Skeletal muscle tissue (tissue), 4 donors: ENCODE measurements around the gene DHFR. TPM values are rescaled to one million over a fixed set of nuclear protein-coding genes. Genes with fewer than 3 reads are reported as not detected.

Source experiments
- H3K27ac ChIP-seq: one replicate; pipeline ENCODE4 v1.7.0; 2013; ENCODE audit warnings: mild to moderate bottlenecking, low read depth, low read length, inconsistent platforms
- H3K27me3 ChIP-seq, 3 donors: one replicate each; pipeline ENCODE4 v1.7.0; 2013; ENCODE audit warnings: low read length in 3 of 3; ENCODE audit not compliant: control insufficient read depth in 3 of 3, insufficient read depth in 3 of 3
- H3K36me3 ChIP-seq, 3 donors: one replicate each; pipeline ENCODE4 v1.7.0; 2013; ENCODE audit warnings: low read length in 3 of 3; ENCODE audit not compliant: control insufficient read depth in 3 of 3, insufficient read depth in 3 of 3
- H3K4me1 ChIP-seq, 3 donors: one replicate each; pipeline ENCODE4 v1.7.0; 2013; ENCODE audit warnings: low read length in 3 of 3, mild to moderate bottlenecking in 3 of 3; ENCODE audit not compliant: control insufficient read depth in 3 of 3, insufficient read depth in 3 of 3
- H3K4me3 ChIP-seq, 3 donors: one replicate each; pipeline ENCODE4 v1.7.0; 2013; ENCODE audit warnings: low read length in 3 of 3
- H3K9ac ChIP-seq, 3 donors: one replicate each; pipeline ENCODE4 v1.7.0; 2013; ENCODE audit warnings: low read length in 3 of 3, mild to moderate bottlenecking in 3 of 3, moderate library complexity in 2 of 3, low read depth in 1 of 3
- H3K9me3 ChIP-seq, 3 donors: one replicate each; pipeline ENCODE4 v1.7.0; 2013; ENCODE audit warnings: low read length in 3 of 3; ENCODE audit not compliant: control insufficient read depth in 3 of 3
- total RNA-seq: library from RNA; depleted of rRNA; stranded (reverse); fragments of >200 nt; gene quantifications from one replicate; pipeline ENCODE4 v1.2.3, GENCODE V29; 2014
- donor health status: Osteomylitis.

The DHFR gene
- total RNA-seq, 1 donor from 2014 or later = 13.0 TPM

DNA sequence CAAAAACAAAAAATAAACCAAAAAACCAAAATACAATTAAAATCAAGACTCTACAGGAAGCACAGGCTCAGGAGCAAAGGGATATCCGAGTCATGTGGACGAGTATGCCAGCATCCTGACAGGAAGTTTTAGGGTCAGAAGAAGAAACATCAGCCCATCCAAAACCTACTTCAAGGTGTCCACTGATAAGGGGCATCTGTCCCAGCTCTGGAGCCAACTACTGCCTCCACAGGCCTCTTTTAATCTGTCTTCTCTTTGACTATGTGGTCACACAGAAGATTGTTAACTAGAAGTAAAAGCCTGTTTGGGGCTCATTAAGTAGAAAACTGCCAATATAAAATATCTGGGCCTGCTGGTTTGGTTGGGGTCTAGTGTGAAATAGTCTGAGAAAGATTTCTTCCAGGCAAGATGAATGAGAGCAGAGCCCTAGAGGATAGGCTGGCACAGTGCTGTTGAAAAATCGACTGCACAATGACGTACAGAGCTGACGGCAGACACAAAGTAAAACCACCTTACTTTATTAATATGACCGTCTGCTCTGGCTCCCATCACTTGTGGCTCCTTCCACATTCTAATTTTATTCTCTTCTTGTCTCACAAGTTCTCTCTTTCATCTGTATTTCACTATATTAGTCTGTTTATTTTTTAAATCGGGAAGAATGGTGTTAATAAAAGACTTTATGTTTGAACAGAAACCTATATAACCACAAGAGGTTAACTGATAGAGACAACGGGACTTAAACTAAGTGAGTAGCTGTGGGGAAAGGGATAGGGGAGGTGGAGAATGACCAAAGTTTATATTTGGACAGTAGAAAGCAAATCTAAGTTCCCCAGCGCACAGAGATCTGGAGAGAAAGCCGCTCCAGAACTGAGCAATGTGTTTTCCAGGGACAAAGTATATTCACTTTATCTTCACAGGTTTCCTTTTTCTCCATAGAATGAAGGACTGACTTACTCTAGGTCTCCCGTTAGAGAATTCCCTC, 23.2 kb downstream of the DHFR start:
- Histone ChIP-seq H3K9ac (no peak overlapping the region), H3K27me3 (no peaks in the 10 kb centered on the region), H3K27ac (no peak overlapping the region), H3K4me1 (no peaks in the 10 kb centered on the region), H3K36me3 (peaks cover 2 to 18% (median 5%) of the 10 kb centered on the region in 3 donors), H3K4me3 (no peak overlapping the region), H3K9me3 (no peaks in the 10 kb centered on the region)

DNA sequence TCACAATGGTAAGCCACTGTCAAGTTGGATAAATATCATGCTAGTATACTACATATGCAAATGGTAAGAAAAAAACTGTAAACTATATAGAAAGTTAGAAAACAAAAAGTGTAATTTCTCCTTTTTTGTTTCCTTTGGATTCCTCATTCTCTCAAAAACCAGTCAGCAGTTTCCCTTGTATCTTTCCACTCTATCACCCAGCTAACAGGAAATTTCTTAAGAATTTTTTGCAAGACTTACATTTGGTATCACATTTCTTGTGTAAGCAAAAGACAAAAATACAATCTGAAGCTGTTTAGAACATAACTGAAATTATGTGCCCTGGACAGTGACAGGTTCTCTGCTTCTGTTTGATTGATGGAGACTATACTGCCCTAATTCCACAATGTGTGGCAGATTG, 25.5 kb downstream of the DHFR start:
- peaks cover 0 to 18% (median 5%) of the 10 kb centered on the region in 3 donors for H3K36me3 ChIP-seq
- no peaks in the 10 kb centered on the region for H3K27me3 ChIP-seq
- H3K4me1 ChIP-seq = no peaks in the 10 kb centered on the region
- no peak overlapping the region for H3K4me3 ChIP-seq
- no peaks in the 10 kb centered on the region for H3K9me3 ChIP-seq
- no peak overlapping the region for H3K27ac ChIP-seq
- H3K9ac ChIP-seq = no peak overlapping the region

GRCh38 chr5:80625230-80625629, 29.6 kb downstream of the DHFR start:
- no peaks in the 10 kb centered on the region for H3K27me3 ChIP-seq
- no peak overlapping the region for H3K4me3 ChIP-seq
- H3K4me1 ChIP-seq = no peaks in the 10 kb centered on the region

DNA sequence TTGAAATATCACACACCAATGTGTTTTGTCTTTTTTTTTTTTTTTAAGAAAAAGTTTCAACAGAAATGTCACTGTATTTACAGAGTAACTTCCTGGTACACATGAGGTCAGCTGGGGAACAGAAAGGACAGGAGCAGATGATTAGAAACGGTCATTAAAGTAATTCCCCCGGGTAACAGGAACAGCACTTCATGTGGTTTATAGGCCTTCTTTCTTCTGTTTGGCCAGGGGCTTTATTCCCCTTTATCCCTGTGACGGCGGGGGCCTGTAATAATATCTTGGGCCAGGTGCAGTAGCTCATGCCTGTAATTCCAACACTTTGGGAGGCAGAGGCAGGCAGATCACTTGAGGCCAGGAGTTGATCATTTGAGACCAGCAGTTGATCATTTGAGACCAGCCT, 30.8 kb downstream of the DHFR start:
- no peaks in the 10 kb centered on the region for H3K4me1 ChIP-seq
- H3K9me3 ChIP-seq = no peaks in the 10 kb centered on the region
- H3K27ac ChIP-seq = no peak overlapping the region
- H3K9ac ChIP-seq = no peak overlapping the region
- H3K36me3 ChIP-seq = no peaks in the 10 kb centered on the region
- H3K4me3 ChIP-seq = no peak overlapping the region
- no peaks in the 10 kb centered on the region for H3K27me3 ChIP-seq

More at GRCh38 chr5:80625230-80625629, 29.6 kb downstream of the DHFR start:
- no peaks in the 10 kb centered on the region for H3K9me3 ChIP-seq
- no peak overlapping the region for H3K9ac ChIP-seq
- H3K27ac ChIP-seq = no peak overlapping the region
- no peaks in the 10 kb centered on the region for H3K36me3 ChIP-seq

DNA sequence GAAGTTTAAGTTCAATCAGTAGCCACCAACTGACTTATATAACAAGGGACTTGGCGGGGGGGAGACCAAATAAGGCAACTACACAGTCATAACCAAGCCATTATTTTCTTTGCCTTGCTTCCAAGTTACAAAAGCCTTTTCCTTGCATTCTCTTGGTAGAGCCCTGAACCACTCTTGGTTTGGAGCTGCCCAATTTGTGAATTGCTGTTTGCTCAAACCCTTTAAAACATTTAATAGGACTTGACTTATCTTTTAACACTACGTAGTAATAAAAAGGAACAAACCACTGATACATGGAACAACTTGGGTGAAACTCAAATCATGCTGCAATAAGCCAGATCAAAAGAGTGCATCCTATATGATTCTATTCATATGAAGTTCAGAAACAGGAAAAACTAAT, 32.0 kb downstream of the DHFR start:
- Histone ChIP-seq H3K27ac (no peak overlapping the region), H3K9me3 (no peaks in the 10 kb centered on the region), H3K36me3 (no peaks in the 10 kb centered on the region), H3K4me1 (no peaks in the 10 kb centered on the region), H3K27me3 (no peaks in the 10 kb centered on the region), H3K4me3 (no peak overlapping the region), H3K9ac (no peak overlapping the region)

- Histone ChIP-seq H3K4me1 (no peaks in the 10 kb centered on the region), H3K9me3 (no peaks in the 10 kb centered on the region), H3K9ac (no peak overlapping the region), H3K36me3 (no peaks in the 10 kb centered on the region), H3K27ac (no peak overlapping the region), H3K27me3 (no peaks in the 10 kb centered on the region), H3K4me3 (no peak overlapping the region)
Observed at GRCh38 chr5:80620211-80620610, 34.6 kb downstream of the DHFR start.

DNA sequence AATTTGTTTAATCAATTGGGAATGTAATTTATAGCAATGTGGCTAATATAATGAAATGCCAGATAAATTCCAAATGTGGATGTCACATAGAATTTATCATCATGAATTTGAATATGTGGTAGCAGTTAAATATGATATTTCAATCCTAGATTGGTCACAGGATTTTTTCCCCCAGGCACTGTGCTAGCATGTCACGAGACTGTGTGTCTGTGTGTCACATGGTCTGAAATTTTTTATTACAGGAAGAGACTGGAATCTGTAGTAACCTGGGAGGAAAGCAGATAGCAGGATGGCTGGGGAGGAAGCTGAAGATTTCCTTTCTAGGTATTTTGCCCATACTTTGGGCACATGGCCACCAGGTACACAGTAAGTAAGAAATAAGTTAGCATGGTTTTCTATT, 35.7 kb downstream of the DHFR start:
- Histone ChIP-seq H3K9me3 (no peaks in the 10 kb centered on the region), H3K27ac (no peak overlapping the region), H3K9ac (no peak overlapping the region), H3K27me3 (no peaks in the 10 kb centered on the region), H3K4me1 (no peaks in the 10 kb centered on the region), H3K36me3 (no peaks in the 10 kb centered on the region), H3K4me3 (no peak overlapping the region)

DNA sequence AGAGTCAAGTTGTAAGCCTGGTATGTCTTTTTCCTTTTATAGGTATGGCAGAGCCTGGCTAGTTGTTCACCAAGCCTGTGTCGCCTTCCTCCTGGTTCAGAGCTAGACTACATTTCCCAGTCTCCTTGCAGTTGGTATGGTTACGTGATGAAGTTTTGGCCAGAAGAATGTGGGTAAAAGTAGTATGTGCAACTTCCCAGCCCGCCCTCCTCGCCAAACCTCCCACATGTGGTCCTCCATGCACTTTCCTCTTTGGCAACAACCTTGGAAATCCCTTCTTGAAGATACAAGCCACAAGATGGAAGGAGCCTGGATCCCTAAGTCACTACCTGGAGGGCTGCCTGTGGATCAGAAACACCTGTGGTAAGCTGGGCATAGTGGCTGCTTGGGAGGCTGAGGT, 36.3 kb downstream of the DHFR start:
- no peaks in the 10 kb centered on the region for H3K27me3 ChIP-seq
- no peaks in the 10 kb centered on the region for H3K36me3 ChIP-seq
- H3K4me3 ChIP-seq = no peak overlapping the region
- no peaks in the 10 kb centered on the region for H3K4me1 ChIP-seq
- no peak overlapping the region for H3K27ac ChIP-seq
- no peaks in the 10 kb centered on the region for H3K9me3 ChIP-seq
- H3K9ac ChIP-seq = no peak overlapping the region

GRCh38 chr5:80615266-80615914, 39.4 kb downstream of the DHFR start:
- no peaks in the 10 kb centered on the region for H3K27me3 ChIP-seq
- H3K9me3 ChIP-seq = peaks cover 0 to 4% (median 0%) of the 10 kb centered on the region in 3 donors
- H3K4me1 ChIP-seq = no peaks in the 10 kb centered on the region
- H3K4me3 ChIP-seq = no peak overlapping the region
- no peak overlapping the region for H3K9ac ChIP-seq
- H3K27ac ChIP-seq = no peak overlapping the region
- no peaks in the 10 kb centered on the region for H3K36me3 ChIP-seq

- Histone ChIP-seq H3K9ac (no peak overlapping the region), H3K4me1 (no peaks in the 10 kb centered on the region), H3K27ac (no peak overlapping the region), H3K9me3 (peaks cover 0 to 9% (median 4%) of the 10 kb centered on the region in 3 donors), H3K27me3 (no peaks in the 10 kb centered on the region), H3K36me3 (no peaks in the 10 kb centered on the region), H3K4me3 (no peak overlapping the region)
Observed at GRCh38 chr5:80609692-80610091, 45.1 kb downstream of the DHFR start.
